Activated naive CD4-positive, alpha-beta T cell treated with anti-CD3 and anti-CD28 coated beads, Interleukin-2, amount 10 ng/mL, durations not matched to agents 7 days and 5 days (primary cell): ENCODE measurements around the gene LFNG.

Experiments used
- CTCF ChIA-PET: fragments of 350-600 bp; sonication (Branson Sonifier 250); formaldehyde crosslinking; loops from one replicate; lab custom pipeline; 2021; ENCODE audit warnings: antibody characterized with exemption; lab: Charles Lee
- DNase-seq: peaks from one replicate; pipeline ENCODE4 v3.0.0-alpha.2; 2020
- H3K27ac Mint-ChIP-seq: one replicate; pipeline ENCODE4 v1.8.0; 2021; ENCODE audit warnings: mild to moderate bottlenecking, moderate library complexity, mixed read lengths
- H3K27me3 Mint-ChIP-seq: one replicate; pipeline ENCODE4 v1.8.0; 2021; ENCODE audit warnings: mild to moderate bottlenecking, mixed read lengths
- H3K36me3 Mint-ChIP-seq: one replicate; pipeline ENCODE4 v1.8.0; 2021; ENCODE audit warnings: mixed read lengths
- H3K4me1 Mint-ChIP-seq: one replicate; pipeline ENCODE4 v1.8.0; 2021; ENCODE audit warnings: mixed read lengths
- H3K4me3 Mint-ChIP-seq: one replicate; pipeline ENCODE4 v1.8.0; 2021; ENCODE audit warnings: mild to moderate bottlenecking, moderate library complexity, mixed read lengths
- H3K9me3 Mint-ChIP-seq: one replicate; pipeline ENCODE4 v1.8.0; 2021; ENCODE audit warnings: mixed read lengths

LFNG gene

DNA sequence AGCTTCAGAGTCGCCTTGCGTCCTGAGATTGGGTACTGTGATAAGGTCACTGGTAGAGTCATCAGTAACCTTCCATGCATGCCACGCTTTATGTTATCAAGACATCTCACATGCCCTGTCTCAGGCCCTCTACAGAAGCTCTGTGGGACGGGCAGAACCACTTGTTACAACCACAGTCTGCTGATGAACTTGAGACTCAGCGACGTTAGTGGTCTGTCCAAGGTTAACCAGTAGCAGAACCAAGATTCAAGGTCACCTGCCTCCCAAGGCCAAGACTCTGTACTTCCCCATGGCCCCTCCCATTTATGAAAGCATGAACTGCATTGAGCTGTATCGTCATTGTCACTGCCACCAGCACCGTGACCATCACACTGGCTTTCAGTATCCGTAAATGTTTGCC, 54.2 kb downstream of the LFNG start:
- Mint-ChIP-seq H3K36me3 (peaks cover 10% of the 10 kb centered on the region), H3K9me3 (no peaks in the 10 kb centered on the region), H3K4me1 (peaks cover 17% of the 10 kb centered on the region), H3K27me3 (no peaks in the 10 kb centered on the region), H3K27ac (no peak overlapping the region), H3K4me3 (no peak overlapping the region)
- no peak for DNase-seq
- CTCF ChIA-PET: interaction anchor here (1.0 to 1.3 kb wide), 2 partner anchors 122 to 145 kb away, joined by 3 read pairs; no protein-coding TSS in a partner anchor

DNA sequence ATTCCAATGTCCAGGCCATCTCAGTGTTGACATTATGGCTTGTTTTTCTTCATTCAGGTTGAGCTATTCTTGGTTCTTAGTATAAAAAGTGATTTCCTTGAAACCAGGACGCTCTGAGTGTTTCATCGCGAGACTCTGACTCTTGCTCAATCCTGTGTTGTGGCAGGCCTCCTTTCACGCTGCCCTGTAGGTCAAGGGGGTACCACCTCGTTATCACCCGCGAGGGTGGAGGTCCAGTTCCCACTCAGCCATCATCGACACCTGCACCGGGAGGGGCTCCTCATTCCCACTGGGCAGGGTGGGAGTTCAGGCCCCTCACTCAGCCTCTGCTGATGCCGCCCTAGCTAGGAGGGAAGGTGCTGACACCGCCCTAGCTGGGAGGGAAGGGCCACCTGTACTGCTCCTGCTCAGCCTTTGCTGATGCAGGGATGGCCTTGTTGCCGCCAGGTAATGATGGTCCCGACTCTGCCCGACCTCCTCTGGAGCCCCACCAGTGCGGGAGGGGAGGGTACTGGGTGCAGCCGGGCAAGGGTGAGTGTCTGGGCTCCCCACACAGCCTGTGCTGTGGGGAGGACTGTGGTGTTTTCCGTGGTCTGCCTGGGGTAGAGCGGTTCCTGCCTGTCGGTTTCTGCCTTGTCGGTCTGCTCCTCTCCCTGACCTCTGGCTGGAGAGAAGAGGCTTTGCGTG, 55.6 kb downstream of the LFNG start:
- no peaks in the 10 kb centered on the region for H3K9me3 Mint-ChIP-seq
- H3K4me1 Mint-ChIP-seq: peaks cover 17% of the 10 kb centered on the region
- H3K4me3 Mint-ChIP-seq: no peak overlapping the region
- no peaks in the 10 kb centered on the region for H3K27me3 Mint-ChIP-seq
- no peak overlapping the region for H3K27ac Mint-ChIP-seq
- peaks cover 12% of the 10 kb centered on the region for H3K36me3 Mint-ChIP-seq
- CTCF ChIA-PET: interaction anchor here (1.0 to 1.5 kb wide), 3 partner anchors 8 to 144 kb away, joined by 3 to 4 read pairs (median 3); no protein-coding TSS in a partner anchor
- no peak for DNase-seq

DNA sequence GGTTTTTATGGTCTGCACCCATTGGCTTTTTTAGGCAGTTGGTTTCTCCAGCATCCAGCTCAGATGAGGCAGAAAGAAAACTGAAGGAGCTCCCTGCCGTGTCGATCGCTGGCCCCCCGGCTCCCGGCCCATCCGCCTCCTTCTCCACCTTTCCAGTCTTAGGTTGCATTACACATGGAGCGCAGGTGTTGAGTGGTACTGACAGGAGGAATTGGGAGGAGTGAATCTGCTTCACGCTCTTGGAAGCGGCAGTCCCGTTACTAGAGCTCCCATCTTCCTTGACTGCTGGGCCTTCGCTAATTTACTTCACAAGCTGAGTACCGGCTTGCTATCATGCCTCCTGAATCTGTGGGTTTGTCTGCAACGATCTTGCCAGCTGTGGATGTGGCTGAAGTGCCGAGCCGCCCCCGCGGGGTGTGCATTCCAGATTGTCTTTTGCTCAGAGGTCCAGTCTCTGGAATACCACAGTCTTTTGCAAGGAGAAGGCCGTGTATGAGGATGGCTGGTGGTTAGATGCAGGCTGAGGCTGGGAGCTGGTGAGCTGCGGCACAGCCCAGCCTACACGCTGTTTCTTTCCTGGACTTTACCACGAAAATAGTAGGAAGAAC, 56.3 kb downstream of the LFNG start:
- Mint-ChIP-seq H3K27me3 (no peaks in the 10 kb centered on the region), H3K9me3 (no peaks in the 10 kb centered on the region), H3K4me1 (peaks cover 17% of the 10 kb centered on the region), H3K4me3 (no peak overlapping the region), H3K27ac (no peak overlapping the region), H3K36me3 (peaks cover 12% of the 10 kb centered on the region)
- CTCF ChIA-PET: interaction anchor here (1.1 to 1.5 kb wide), 2 partner anchors 9 to 143 kb away, joined by 3 to 4 read pairs; no protein-coding TSS in a partner anchor
- no peak for DNase-seq

DNA sequence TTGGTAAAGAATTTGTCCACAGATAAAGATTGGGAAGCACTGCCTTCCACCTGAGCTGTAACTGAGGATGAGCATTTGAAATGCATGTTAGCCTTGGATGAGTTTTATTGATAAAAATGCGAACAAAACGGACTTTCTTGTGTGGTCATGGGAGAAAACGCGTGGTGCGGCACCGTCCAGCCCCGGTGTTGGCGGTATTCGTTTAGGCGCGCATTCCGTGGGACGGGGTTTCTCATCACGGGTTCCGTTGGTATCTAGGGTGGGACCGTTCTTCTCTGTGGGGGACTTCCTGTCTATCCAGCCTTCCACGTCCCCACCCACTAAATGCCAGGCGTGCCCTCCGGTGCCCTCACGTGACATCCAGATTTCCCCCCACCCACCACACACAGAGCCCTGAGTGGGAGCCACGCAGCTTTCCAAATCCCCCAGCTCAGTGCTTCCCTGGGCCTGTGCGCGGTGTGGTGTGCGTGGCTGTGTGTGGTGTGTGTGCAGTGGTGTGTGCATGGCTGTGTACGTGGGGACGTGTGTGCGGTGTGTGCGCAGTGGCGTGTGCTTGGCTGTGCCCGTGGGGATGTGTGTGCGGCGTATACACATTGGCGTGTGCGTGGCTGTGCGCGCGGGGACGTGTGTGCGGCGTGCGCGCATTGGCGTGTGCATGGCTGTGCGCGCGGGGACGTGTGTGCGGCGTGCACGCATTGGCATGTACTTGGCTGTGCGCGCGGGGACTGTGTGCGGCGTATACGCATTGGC, 57.3 kb downstream of the LFNG start:
- Mint-ChIP-seq H3K4me1 (peaks cover 17% of the 10 kb centered on the region), H3K27ac (no peak overlapping the region), H3K4me3 (no peak overlapping the region), H3K27me3 (no peaks in the 10 kb centered on the region), H3K9me3 (no peaks in the 10 kb centered on the region), H3K36me3 (peaks cover 12% of the 10 kb centered on the region)
- DNase-seq: no peak
- CTCF ChIA-PET: interaction anchor here (1.5 kb wide), 1 partner anchor 10 kb away, joined by 4 read pairs; no protein-coding TSS in a partner anchor
